HEK293 (cell line): ENCODE data around the gene SPATA25.

Experiments used
- CTCF ChIA-PET: fragments of 350-600 bp; formaldehyde crosslinking; extraction: SDS; loops from one replicate; lab custom pipeline; 2021; ENCODE audit warnings: antibody characterized with exemption; lab: Yijun Ruan, JAX
- POLR2A ChIA-PET: fragments of 300-600 bp; formaldehyde crosslinking; extraction: SDS; loops from one replicate; lab custom pipeline; 2020; ENCODE audit warnings: antibody characterized with exemption, inconsistent platforms; lab: Yijun Ruan, JAX
- H3K27ac ChIP-seq: fragments of 200-500 bp; sonication (Bioruptor generic); 2 replicates; pipeline ENCODE4 v1.5.1; 2014; ENCODE audit warnings: low read depth, low read length, control low read depth, inconsistent platforms; ENCODE audit errors: extremely low read depth
- H3K36me3 ChIP-seq, 2 experiments: fragments of 200-500 bp in 1 of 2; sonication (Bioruptor generic) in 1 of 2; 1 replicate in 1 of 2; 2 replicates in 1 of 2; pipeline ENCODE4 v1.5.1; 2014 to 2017; ENCODE audit warnings: inconsistent platforms in 2 of 2, low read length in 2 of 2; ENCODE audit not compliant: control insufficient read depth in 2 of 2, insufficient read depth in 1 of 2
- H3K4me1 ChIP-seq: fragments of 200-500 bp; sonication (Bioruptor generic); 2 replicates; pipeline ENCODE4 v1.5.1; 2014; ENCODE audit warnings: mild to moderate bottlenecking, low read length, inconsistent platforms; ENCODE audit not compliant: control insufficient read depth, insufficient read depth
- H3K4me3 ChIP-seq: 2 replicates; pipeline ENCODE4 v1.5.1; 2011; ENCODE audit warnings: low read depth, mild to moderate bottlenecking, control low read depth, low read length, moderate library complexity
- H3K9me3 ChIP-seq: fragments of 200-500 bp; sonication (Bioruptor generic); 2 replicates; pipeline ENCODE4 v1.5.1; 2014; ENCODE audit warnings: low read depth, low read length, inconsistent platforms; ENCODE audit not compliant: control insufficient read depth, insufficient read depth
- AEBP2 ChIP-seq: fragments of 450-650 bp; formaldehyde crosslinking; IDR thresholded peaks from 2 replicates; pipeline ENCODE4 v1.5.1; 2016; ENCODE audit warnings: missing biosample characterization, missing genetic modification characterization, borderline replicate concordance
- ATF2 ChIP-seq: fragments of 450-650 bp; formaldehyde crosslinking; IDR thresholded peaks from 2 replicates; pipeline ENCODE4 v1.5.1; 2016; ENCODE audit warnings: missing biosample characterization, missing genetic modification characterization, low read depth
- CTCF ChIP-seq: fragments of 450-650 bp; formaldehyde crosslinking; IDR thresholded peaks from 2 replicates; pipeline ENCODE4 v1.5.1; 2016; ENCODE audit warnings: missing biosample characterization, missing genetic modification characterization
- TCF7L2 ChIP-seq: IDR thresholded peaks from 2 replicates; pipeline ENCODE4 v1.6.1; 2011; ENCODE audit warnings: low read depth, mild to moderate bottlenecking, inconsistent platforms, low read length, moderate library complexity, borderline replicate concordance
- ZBTB10 ChIP-seq: fragments of 450-650 bp; formaldehyde crosslinking; IDR thresholded peaks from 2 replicates; pipeline ENCODE4 v1.5.1; 2016; ENCODE audit warnings: missing biosample characterization, missing genetic modification characterization
- ZBTB20 ChIP-seq: fragments of 450-650 bp; formaldehyde crosslinking; IDR thresholded peaks from 2 replicates; pipeline ENCODE4 v1.5.1; 2016; ENCODE audit warnings: missing biosample characterization, missing genetic modification characterization
- ZIC2 ChIP-seq: fragments of 450-650 bp; formaldehyde crosslinking; IDR thresholded peaks from 2 replicates; pipeline ENCODE4 v1.5.1; 2016; ENCODE audit warnings: missing biosample characterization, missing genetic modification characterization
- ZNF211 ChIP-seq: fragments of 450-650 bp; formaldehyde crosslinking; IDR thresholded peaks from 2 replicates; pipeline ENCODE4 v1.5.1; 2016; ENCODE audit warnings: low read depth, missing biosample characterization, missing genetic modification characterization
- ZNF266 ChIP-seq: fragments of 450-650 bp; formaldehyde crosslinking; IDR thresholded peaks from 2 replicates; pipeline ENCODE4 v1.5.1; 2016; ENCODE audit warnings: missing biosample characterization, missing genetic modification characterization, low read depth
- ZNF280D ChIP-seq: fragments of 450-650 bp; formaldehyde crosslinking; IDR thresholded peaks from 2 replicates; pipeline ENCODE4 v1.5.1; 2016; ENCODE audit warnings: missing biosample characterization, missing genetic modification characterization
- ZNF335 ChIP-seq: fragments of 450-650 bp; formaldehyde crosslinking; conservative IDR thresholded peaks from 2 replicates; pipeline ENCODE4 v1.5.1; 2016; ENCODE audit warnings: missing biosample characterization, missing genetic modification characterization
- ZNF394 ChIP-seq: fragments of 450-650 bp; formaldehyde crosslinking; IDR thresholded peaks from 2 replicates; pipeline ENCODE4 v1.5.1; 2016; ENCODE audit warnings: missing biosample characterization, missing genetic modification characterization, mild to moderate bottlenecking, moderate library complexity, borderline replicate concordance
- ZNF398 ChIP-seq: fragments of 450-650 bp; formaldehyde crosslinking; IDR thresholded peaks from 2 replicates; pipeline ENCODE4 v1.5.1; 2017; ENCODE audit warnings: missing biosample characterization, missing genetic modification characterization
- ZNF560 ChIP-seq: fragments of 450-650 bp; formaldehyde crosslinking; IDR thresholded peaks from 2 replicates; pipeline ENCODE4 v1.5.1; 2017; ENCODE audit warnings: missing biosample characterization, missing genetic modification characterization, borderline replicate concordance
- ZNF629 ChIP-seq: fragments of 450-650 bp; formaldehyde crosslinking; IDR thresholded peaks from 2 replicates; pipeline ENCODE4 v1.5.1; 2017; ENCODE audit warnings: missing biosample characterization, missing genetic modification characterization
- ZNF692 ChIP-seq: fragments of 450-650 bp; formaldehyde crosslinking; IDR thresholded peaks from 2 replicates; pipeline ENCODE4 v1.5.1; 2016; ENCODE audit warnings: missing biosample characterization, missing genetic modification characterization
- ZNF747 ChIP-seq: fragments of 450-650 bp; formaldehyde crosslinking; IDR thresholded peaks from 2 replicates; pipeline ENCODE4 v1.5.1; 2016; ENCODE audit warnings: missing biosample characterization, missing genetic modification characterization
- ZNF777 ChIP-seq: fragments of 450-650 bp; formaldehyde crosslinking; IDR thresholded peaks from 2 replicates; pipeline ENCODE4 v1.5.1; 2017; ENCODE audit warnings: missing biosample characterization, missing genetic modification characterization, borderline replicate concordance

SPATA25 gene

GRCh38 chr20:45934046-45934585 is 46.7 kb upstream of the SPATA25 start (continued):
- TF ChIP-seq ZNF398 (tag by site-specific recombination): peak; percentile 88
- no peak for TF ChIP-seq AEBP2 (tag by site-specific recombination)
- 0 out of 2 replicates have a peak, but pooled peaks have one; percentile 40 for TF ChIP-seq ZBTB10 (tag by site-specific recombination)
- peak; percentile 96 for TF ChIP-seq ZNF335 (tag by site-specific recombination)
- TF ChIP-seq ZNF777 (tag by site-specific recombination): peak; percentile 52; the same call in 1 of the 2 replicates

GRCh38 chr20:45933266-45934045 is 46.0 kb upstream of the SPATA25 start:
- Histone ChIP-seq H3K36me3 (peaks cover 0 to 9% of the 10 kb centered on the region in 2 experiments; a peak in 1 of 3 replicates), H3K4me3 (peak overlapping the region; percentile 96), H3K27ac (peak overlapping the region; percentile 98), H3K9me3 (no peaks in the 10 kb centered on the region), H3K4me1 (peaks cover 9% of the 10 kb centered on the region)
- POLR2A ChIA-PET: interaction anchor here (0.5 to 3.4 kb wide), 25 partner anchors 8 to 1094 kb away, joined by 3 to 28 read pairs (median 7); partner anchors contain the start of genes ACOT8, CTSA, NEURL2 and UBE2C
- CTCF ChIA-PET: interaction anchor here (0.6 to 3.3 kb wide), 8 partner anchors 28 to 140 kb away, joined by 3 to 18 read pairs (median 3); no protein-coding TSS in a partner anchor
- TF ChIP-seq ZBTB20 (no peak), ZNF211 (tag by site-specific recombination) (no peak), ZNF280D (tag by site-specific recombination) (no peak), ZNF394 (peak; percentile 30; the same call in 1 of the 2 replicates), ZNF629 (tag by site-specific recombination) (no peak), ZIC2 (peak; percentile 82), ZNF560 (tag by site-specific recombination) (no peak), ZNF692 (tag by site-specific recombination) (no peak), ATF2 (tag by site-specific recombination) (no peak), TCF7L2 (no peak), ZNF266 (tag by site-specific recombination) (no peak), CTCF (tag by site-specific recombination) (0 out of 2 replicates have a peak, but pooled peaks have one; percentile 42), ZNF747 (tag by site-specific recombination) (no peak)
